ENCODE measurements around the gene IMPA2. TPM values are rescaled to one million over a fixed set of nuclear protein-coding genes. Genes with fewer than 3 reads are reported as not detected.

The IMPA2 gene
- total RNA-seq, 2 donors from 2014 or later: 269 to 446 TPM

DNA sequence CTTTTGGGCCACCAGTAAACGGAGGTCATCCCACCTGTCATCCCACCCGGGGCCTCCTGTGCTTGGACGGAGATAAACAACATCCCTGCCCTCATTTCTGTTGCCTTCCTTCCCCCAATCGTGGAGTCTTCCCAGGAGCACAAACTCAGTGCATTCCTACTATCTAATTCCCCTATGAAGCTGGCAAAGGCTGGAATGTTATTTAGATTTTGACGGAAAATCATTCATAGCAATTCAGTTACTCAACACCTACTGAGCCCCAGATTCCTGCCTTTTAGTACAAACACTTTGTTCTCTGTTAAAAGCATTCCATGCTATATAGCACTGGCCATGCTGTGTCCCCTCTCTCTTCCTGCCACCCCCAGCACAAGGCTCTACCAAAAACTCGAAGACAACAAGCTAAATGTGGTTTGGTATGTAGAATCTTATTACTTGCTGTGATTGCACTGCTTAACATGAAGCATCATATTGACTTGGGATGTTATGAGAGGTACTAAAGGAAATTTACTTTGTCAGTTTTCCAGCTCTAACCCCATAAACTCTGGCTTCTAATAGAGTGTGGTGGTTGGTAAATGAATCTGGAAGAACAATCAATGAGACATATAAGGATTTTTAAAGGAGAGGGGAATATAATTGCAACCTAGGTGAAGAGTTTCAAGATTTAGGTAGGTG is 32.3 kb upstream of the IMPA2 start:
- ATAC-seq (no peak), DNase-seq (no peak)
- H3K27me3 ChIP-seq: no peaks in the 10 kb centered on the region
- H3K27ac ChIP-seq: peak overlapping the region; percentile 41 to 99 (median 98)
- no peak overlapping the region for H3K4me3 ChIP-seq
- peaks cover 64% of the 10 kb centered on the region for H3K4me1 ChIP-seq
- intact Hi-C loops (cut with DNase I): no loop called here
- 40 to 46% methylated on average over 6 of the region's 6 CpGs for WGBS, 2 donors
- TF ChIP-seq, protein P1, sequence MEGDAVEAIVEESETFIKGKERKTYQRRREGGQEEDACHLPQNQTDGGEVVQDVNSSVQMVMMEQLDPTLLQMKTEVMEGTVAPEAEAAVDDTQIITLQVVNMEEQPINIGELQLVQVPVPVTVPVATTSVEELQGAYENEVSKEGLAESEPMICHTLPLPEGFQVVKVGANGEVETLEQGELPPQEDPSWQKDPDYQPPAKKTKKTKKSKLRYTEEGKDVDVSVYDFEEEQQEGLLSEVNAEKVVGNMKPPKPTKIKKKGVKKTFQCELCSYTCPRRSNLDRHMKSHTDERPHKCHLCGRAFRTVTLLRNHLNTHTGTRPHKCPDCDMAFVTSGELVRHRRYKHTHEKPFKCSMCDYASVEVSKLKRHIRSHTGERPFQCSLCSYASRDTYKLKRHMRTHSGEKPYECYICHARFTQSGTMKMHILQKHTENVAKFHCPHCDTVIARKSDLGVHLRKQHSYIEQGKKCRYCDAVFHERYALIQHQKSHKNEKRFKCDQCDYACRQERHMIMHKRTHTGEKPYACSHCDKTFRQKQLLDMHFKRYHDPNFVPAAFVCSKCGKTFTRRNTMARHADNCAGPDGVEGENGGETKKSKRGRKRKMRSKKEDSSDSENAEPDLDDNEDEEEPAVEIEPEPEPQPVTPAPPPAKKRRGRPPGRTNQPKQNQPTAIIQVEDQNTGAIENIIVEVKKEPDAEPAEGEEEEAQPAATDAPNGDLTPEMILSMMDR (IDR thresholded peaks at IDR 0.05): no peak
- TF ChIP-seq POLR2A (IDR thresholded peaks at IDR 0.05): no peak
- no peaks in the 10 kb centered on the region for H3K9me3 ChIP-seq
- H3K36me3 ChIP-seq (replicated peaks in 1 of 2; ENCODE audit: insufficient read depth in 1 of 2, low read depth in 2 of 2): no peaks in the 10 kb centered on the region

DNA sequence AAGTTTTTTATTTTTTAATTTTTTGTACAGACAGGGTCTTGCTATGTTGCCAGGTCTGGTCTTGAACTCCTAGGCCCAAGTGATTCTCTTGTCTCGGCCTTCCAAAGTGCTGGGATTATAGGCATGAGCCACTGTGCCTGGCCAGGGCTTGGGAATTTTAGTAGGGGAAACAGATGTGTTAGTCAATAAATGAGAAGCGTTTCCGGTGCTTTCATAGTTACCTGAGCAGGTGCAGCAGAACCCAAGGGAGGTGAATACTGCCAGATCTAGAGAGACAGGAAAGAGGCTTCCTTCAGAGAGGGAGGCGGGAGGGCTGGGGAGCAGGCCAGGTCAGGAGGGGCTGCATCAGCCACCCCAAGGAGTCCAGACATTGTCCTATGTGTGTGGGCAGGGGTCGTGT is 30.5 kb upstream of the IMPA2 start:
- Histone ChIP-seq H3K36me3 (replicated peaks in 1 of 2; ENCODE audit: insufficient read depth in 1 of 2, low read depth in 2 of 2) (no peaks in the 10 kb centered on the region), H3K4me1 (peaks cover 62% of the 10 kb centered on the region), H3K27me3 (no peaks in the 10 kb centered on the region), H3K27ac (peak overlapping the region; percentile 32 to 99 (median 98)), H3K9me3 (no peaks in the 10 kb centered on the region), H3K4me3 (no peak overlapping the region)
- DNase-seq (peak; percentile 66 to 84 (median 80)), ATAC-seq (peak; percentile 45)
- WGBS, 2 donors: 25 to 46% methylated on average over 5 of the region's 5 CpGs
- intact Hi-C loops (cut with DNase I): no loop called here
- peak in 2 of 3 donors; percentile 28 to 43 for TF ChIP-seq POLR2A (IDR thresholded peaks at IDR 0.05)
- TF ChIP-seq, protein P1 (IDR thresholded peaks at IDR 0.05): no peak

DNA sequence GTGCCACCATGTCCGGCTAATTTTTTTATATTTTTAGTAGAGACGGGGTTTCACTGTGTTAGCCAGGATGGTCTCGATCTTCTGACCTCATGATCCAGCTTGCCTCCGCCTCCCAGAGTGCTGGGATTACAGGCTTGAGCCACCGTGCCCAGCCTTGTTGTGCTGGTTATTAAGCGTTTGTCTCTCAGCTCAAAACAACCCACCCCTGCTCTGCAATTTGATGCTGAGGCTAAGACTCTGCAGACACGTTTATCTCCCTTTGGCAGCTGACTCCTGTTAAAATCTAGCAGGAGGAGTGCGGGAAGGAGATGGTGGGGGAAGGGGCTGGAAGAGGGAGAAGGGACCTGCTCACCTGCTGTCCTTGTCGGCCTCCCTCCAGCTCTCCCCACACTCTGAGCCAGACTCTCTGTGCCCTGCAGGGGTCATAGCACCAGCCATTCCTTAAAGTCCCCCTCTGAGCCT is 29.9 kb upstream of the IMPA2 start:
- 55 to 81% methylated on average over 8 to 9 of the region's 9 CpGs for WGBS, 2 donors
- H3K27ac ChIP-seq: peak overlapping the region; percentile 32 to 99 (median 98)
- H3K9me3 ChIP-seq: no peaks in the 10 kb centered on the region
- no peak overlapping the region for H3K4me3 ChIP-seq
- intact Hi-C loops (cut with DNase I): no loop called here
- ATAC-seq: no peak
- no peaks in the 10 kb centered on the region for H3K36me3 ChIP-seq (replicated peaks in 1 of 2; ENCODE audit: insufficient read depth in 1 of 2, low read depth in 2 of 2)
- no peaks in the 10 kb centered on the region for H3K27me3 ChIP-seq
- DNase-seq: peak in 1 of 4 donors; percentile 27
- no peak for TF ChIP-seq POLR2A (IDR thresholded peaks at IDR 0.05)
- TF ChIP-seq, protein P1 (IDR thresholded peaks at IDR 0.05): no peak
- peaks cover 57% of the 10 kb centered on the region for H3K4me1 ChIP-seq

DNA sequence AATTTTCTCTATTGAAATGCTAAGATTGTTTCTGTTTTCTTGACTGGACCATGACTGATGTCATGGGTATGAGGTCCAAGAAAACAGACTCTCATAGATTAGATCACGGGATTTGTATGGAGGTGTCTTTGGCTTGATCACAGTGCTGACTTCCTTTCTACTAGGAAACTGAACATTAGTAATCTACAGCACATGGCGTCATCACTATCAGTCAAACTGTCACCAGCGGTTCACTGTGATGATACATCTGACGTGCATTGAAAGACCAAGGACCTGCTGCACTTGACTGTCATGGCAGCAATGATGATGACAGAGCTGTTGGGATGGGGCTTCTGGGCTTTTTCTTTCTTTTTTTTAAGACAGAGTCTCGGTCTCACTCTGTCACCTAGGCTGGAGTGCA is 28.2 kb upstream of the IMPA2 start:
- no peaks in the 10 kb centered on the region for H3K27me3 ChIP-seq
- no peaks in the 10 kb centered on the region for H3K9me3 ChIP-seq
- no peak overlapping the region for H3K27ac ChIP-seq
- peaks cover 44% of the 10 kb centered on the region for H3K4me1 ChIP-seq
- TF ChIP-seq, protein P1 (IDR thresholded peaks at IDR 0.05): no peak
- no peak for TF ChIP-seq POLR2A (IDR thresholded peaks at IDR 0.05)
- no peaks in the 10 kb centered on the region for H3K36me3 ChIP-seq (replicated peaks in 1 of 2; ENCODE audit: insufficient read depth in 1 of 2, low read depth in 2 of 2)
- no peak for DNase-seq
- ATAC-seq: no peak
- 83 to 88% methylated on average over 5 of the region's 5 CpGs for WGBS, 2 donors
- intact Hi-C loops (cut with DNase I): no loop called here
- no peak overlapping the region for H3K4me3 ChIP-seq

Data from body of pancreas (tissue), 4 donors.